Neural cell (in vitro differentiated cells): Measurements from ENCODE around the gene PHF2. TPM values are rescaled to one million over a fixed set of nuclear protein-coding genes. Genes with fewer than 3 reads are reported as not detected.

Experiments
- H2AFZ ChIP-seq: fragments of 200-600, 300-800 bp; sonication (generic), shearing (Covaris generic); 2 replicates; pipeline ENCODE4 v1.6.0; 2014; ENCODE audit warnings: low read depth, mild to moderate bottlenecking, antibody characterized with exemption, low read length, moderate library complexity
- H3F3A ChIP-seq: fragments of 200-600 bp; shearing (Covaris generic); 2 replicates; pipeline ENCODE4 v1.6.1; 2016; ENCODE audit warnings: mild to moderate bottlenecking, moderate library complexity, mixed read lengths, antibody characterized with exemption, low read length; ENCODE audit not compliant: insufficient read depth, poor library complexity, severe bottlenecking
- H3K27ac ChIP-seq: fragments of 200-600, 300-800 bp; sonication (generic), shearing (Covaris generic); 2 replicates; pipeline ENCODE4 v1.5.1; 2014; ENCODE audit warnings: mild to moderate bottlenecking, low read length, moderate library complexity
- H3K27me3 ChIP-seq: fragments of 300-800, 200-600 bp; sonication (generic), shearing (Covaris generic); 2 replicates; pipeline ENCODE4 v1.6.0; 2014; ENCODE audit warnings: mild to moderate bottlenecking, low read depth, low read length, moderate library complexity; ENCODE audit not compliant: insufficient read depth
- H3K36me3 ChIP-seq: fragments of 300-800, 200-600 bp; sonication (generic), shearing (Covaris generic); 2 replicates; pipeline ENCODE4 v1.5.1; 2014; ENCODE audit warnings: mild to moderate bottlenecking, antibody characterized with exemption, low read length, moderate library complexity; ENCODE audit not compliant: insufficient read depth
- H3K4me2 ChIP-seq: fragments of 300-800, 200-600 bp; sonication (generic), shearing (Covaris generic); 2 replicates; pipeline ENCODE4 v1.6.0; 2014; ENCODE audit warnings: mild to moderate bottlenecking, low read length
- H3K4me3 ChIP-seq: fragments of 300-800, 200-600 bp; sonication (generic), shearing (Covaris generic); 2 replicates; pipeline ENCODE4 v1.5.1; 2014; ENCODE audit warnings: mild to moderate bottlenecking, low read length, moderate library complexity
- H3K79me2 ChIP-seq: fragments of 200-600 bp; shearing (Covaris generic); replicated peaks from 2 replicates; pipeline ENCODE4 v1.6.0; 2014; ENCODE audit warnings: mild to moderate bottlenecking, low read length, moderate library complexity; ENCODE audit not compliant: insufficient read depth
- H3K9ac ChIP-seq: fragments of 300-800, 200-600 bp; sonication (generic), shearing (Covaris generic); 2 replicates; pipeline ENCODE4 v1.6.1; 2016; ENCODE audit warnings: mild to moderate bottlenecking, low read length, mixed read lengths
- H3K9me2 ChIP-seq: fragments of 200-600 bp; shearing (Covaris generic); 2 replicates; pipeline ENCODE4 v1.6.1; 2016; ENCODE audit warnings: mild to moderate bottlenecking, low read length, mixed read lengths; ENCODE audit not compliant: insufficient read depth
- H3K9me3 ChIP-seq: fragments of 200-600, 300-800 bp; sonication (generic), shearing (Covaris generic); 2 replicates; pipeline ENCODE4 v1.6.1; 2016; ENCODE audit warnings: mild to moderate bottlenecking, mixed run types, low read length, moderate library complexity, mixed read lengths
- H4K20me1 ChIP-seq: fragments of 200-600 bp; shearing (Covaris generic); 2 replicates; pipeline ENCODE4 v1.6.1; 2016; ENCODE audit warnings: mild to moderate bottlenecking, mixed run types; ENCODE audit not compliant: insufficient read depth
- CTCF ChIP-seq: fragments of 450-650 bp; IDR thresholded peaks from 2 replicates; pipeline ENCODE4 v1.5.1; 2014; ENCODE audit warnings: antibody characterized with exemption, mild to moderate bottlenecking, moderate library complexity; ENCODE audit not compliant: poor library complexity, severe bottlenecking
- EP300 ChIP-seq: fragments of 450-650 bp; conservative IDR thresholded peaks from 2 replicates; pipeline ENCODE4 v1.6.1; 2014; ENCODE audit warnings: antibody characterized with exemption, mild to moderate bottlenecking, moderate library complexity; ENCODE audit not compliant: poor library complexity, severe bottlenecking
- EZH2 ChIP-seq: fragments of 200-600, 300-800 bp; shearing (Covaris generic), sonication (generic); IDR thresholded peaks from 2 replicates; pipeline ENCODE4 v1.6.1; 2014; ENCODE audit warnings: antibody characterized with exemption, low read length, borderline replicate concordance, mild to moderate bottlenecking; ENCODE audit not compliant: insufficient read depth, poor library complexity, severe bottlenecking
- MXI1 ChIP-seq: fragments of 450-650 bp; conservative IDR thresholded peaks from 2 replicates; pipeline ENCODE4 v1.6.1; 2014; ENCODE audit warnings: antibody characterized with exemption, mild to moderate bottlenecking; ENCODE audit not compliant: poor library complexity, severe bottlenecking
- POLR2AphosphoS5 ChIP-seq: IDR thresholded peaks from 2 replicates; pipeline ENCODE4 v1.6.1; 2012
- RAD21 ChIP-seq: fragments of 450-650 bp; conservative IDR thresholded peaks from 2 replicates; pipeline ENCODE4 v1.6.1; 2014; ENCODE audit warnings: antibody characterized with exemption, mild to moderate bottlenecking, moderate library complexity
- REST ChIP-seq: IDR thresholded peaks from 2 replicates; pipeline ENCODE4 v1.6.1; 2012; ENCODE audit warnings: borderline replicate concordance
- SMC3 ChIP-seq: fragments of 450-650 bp; conservative IDR thresholded peaks from 2 replicates; pipeline ENCODE4 v1.6.1; 2014; ENCODE audit warnings: antibody characterized with exemption, mild to moderate bottlenecking, moderate library complexity; ENCODE audit not compliant: poor library complexity
- TAF1 ChIP-seq: IDR thresholded peaks from 2 replicates; pipeline ENCODE4 v1.6.1; 2012; ENCODE audit warnings: low read depth
- polyA plus RNA-seq: library from polyadenylated mRNA; depleted of rRNA; stranded (reverse); fragments of >200 nt; gene quantifications from 2 replicates; pipeline ENCODE4 v1.2.3, GENCODE V29; 2014

PHF2 gene
- polyA plus RNA-seq, 1 donor from 2014 or later = 42.4 TPM

- H3K27ac ChIP-seq = no peak overlapping the region
Observed at GRCh38 chr9:93532141-93532540, 44.2 kb upstream of the PHF2 start.

GRCh38 chr9:93533863-93534262 is 42.5 kb upstream of the PHF2 start:
- no peaks in the 10 kb centered on the region for H3K79me2 ChIP-seq
- no peak overlapping the region for H3K9ac ChIP-seq
- H3F3A ChIP-seq = no peaks in the 10 kb centered on the region
- no peak overlapping the region for H2AFZ ChIP-seq
- no peaks in the 10 kb centered on the region for H4K20me1 ChIP-seq
- no peaks in the 10 kb centered on the region for H3K27me3 ChIP-seq
- no peak overlapping the region for H3K27ac ChIP-seq
- TF ChIP-seq CTCF = no peak
- TF ChIP-seq RAD21 = no peak
- TF ChIP-seq TAF1 = no peak
- TF ChIP-seq POLR2AphosphoS5 = no peak
- TF ChIP-seq MXI1 = no peak
- no peak for TF ChIP-seq EZH2
- no peak for TF ChIP-seq SMC3
- no peak for TF ChIP-seq EP300
- TF ChIP-seq REST = no peak
- no peaks in the 10 kb centered on the region for H3K36me3 ChIP-seq
- no peaks in the 10 kb centered on the region for H3K9me3 ChIP-seq
- H3K9me2 ChIP-seq = no peaks in the 10 kb centered on the region
- no peak overlapping the region for H3K4me3 ChIP-seq
- no peak overlapping the region for H3K4me2 ChIP-seq

More at GRCh38 chr9:93532141-93532540, 44.2 kb upstream of the PHF2 start:
- H3K79me2 ChIP-seq = no peaks in the 10 kb centered on the region
- no peak overlapping the region for H3K4me2 ChIP-seq
- H3K9me2 ChIP-seq = no peaks in the 10 kb centered on the region
- H2AFZ ChIP-seq = no peak overlapping the region
- no peaks in the 10 kb centered on the region for H3F3A ChIP-seq
- no peaks in the 10 kb centered on the region for H4K20me1 ChIP-seq
- H3K27me3 ChIP-seq = no peaks in the 10 kb centered on the region
- H3K4me3 ChIP-seq = no peak overlapping the region
- no peak for TF ChIP-seq RAD21
- no peak for TF ChIP-seq EZH2
- no peak for TF ChIP-seq TAF1
- H3K36me3 ChIP-seq = no peaks in the 10 kb centered on the region
- H3K9ac ChIP-seq = no peak overlapping the region
- no peaks in the 10 kb centered on the region for H3K9me3 ChIP-seq

GRCh38 chr9:93536167-93536566 is 40.2 kb upstream of the PHF2 start:
- H4K20me1 ChIP-seq = no peaks in the 10 kb centered on the region
- TF ChIP-seq POLR2AphosphoS5 = no peak
- TF ChIP-seq SMC3 = no peak
- TF ChIP-seq EZH2 = no peak
- TF ChIP-seq CTCF = no peak
- TF ChIP-seq TAF1 = no peak
- TF ChIP-seq REST = no peak
- H3K79me2 ChIP-seq = no peaks in the 10 kb centered on the region
- H3K36me3 ChIP-seq = no peaks in the 10 kb centered on the region
- no peaks in the 10 kb centered on the region for H3K9me3 ChIP-seq
- no peaks in the 10 kb centered on the region for H3F3A ChIP-seq
- no peak overlapping the region for H3K9ac ChIP-seq
- no peak overlapping the region for H2AFZ ChIP-seq
- H3K9me2 ChIP-seq = no peaks in the 10 kb centered on the region
- no peak overlapping the region for H3K27ac ChIP-seq
- H3K4me3 ChIP-seq = no peak overlapping the region
- H3K27me3 ChIP-seq = no peaks in the 10 kb centered on the region
- no peak overlapping the region for H3K4me2 ChIP-seq
